Spleen (tissue), 11 donors: ENCODE measurements around the gene GKN1. TPM values are rescaled to one million over a fixed set of nuclear protein-coding genes. Genes with fewer than 3 reads are reported as not detected.

Experiments
- DNase-seq: peaks from one replicate; pipeline ENCODE4 v3.0.0-alpha.2; 2020
- H3K27ac ChIP-seq, 8 donors: fragments of 200-600 bp; sonication (generic) in 7 of 8; 1 replicate in 4 of 8; 2 replicates in 4 of 8; pipeline versions ENCODE4 v1.5.0 to v1.8.0; 2016 to 2021; ENCODE audit warnings: inconsistent platforms in 4 of 8, mild to moderate bottlenecking in 4 of 8, moderate library complexity in 1 of 8
- H3K27me3 ChIP-seq, 7 donors: fragments of 200-600 bp; sonication (generic) in 6 of 7; replicated peaks in 1 of 7; 1 replicate in 4 of 7; 2 replicates in 3 of 7; pipeline versions ENCODE4 v1.5.0 to v1.8.0; 2016 to 2021; ENCODE audit warnings: inconsistent platforms in 3 of 7, mild to moderate bottlenecking in 1 of 7
- H3K36me3 ChIP-seq, 6 donors: fragments of 200-600 bp; sonication (generic) in 5 of 6; 1 replicate in 4 of 6; 2 replicates in 2 of 6; pipeline versions ENCODE4 v1.5.0 to v1.8.0; 2016 to 2021; ENCODE audit warnings: inconsistent platforms in 2 of 6
- H3K4me1 ChIP-seq, 6 donors: fragments of 200-600 bp; sonication (generic) in 5 of 6; 1 replicate in 3 of 6; 2 replicates in 3 of 6; pipeline versions ENCODE4 v1.5.0 to v1.8.0; 2016 to 2021; ENCODE audit warnings: inconsistent platforms in 3 of 6
- H3K4me3 ChIP-seq, 8 donors: fragments of 200-600 bp; sonication (generic) in 7 of 8; 1 replicate in 4 of 8; 2 replicates in 4 of 8; pipeline versions ENCODE4 v1.5.0 to v1.8.0; 2016 to 2021; ENCODE audit warnings: inconsistent platforms in 4 of 8, mild to moderate bottlenecking in 4 of 8, moderate library complexity in 2 of 8
- H3K9me3 ChIP-seq, 8 donors: fragments of 200-600 bp; sonication (generic) in 7 of 8; 1 replicate in 4 of 8; 2 replicates in 4 of 8; pipeline versions ENCODE4 v1.5.0 to v1.8.0; 2016 to 2021; ENCODE audit warnings: inconsistent platforms in 4 of 8
- POLR2A ChIP-seq, 3 donors: fragments of 450-650 bp; IDR thresholded peaks; one replicate each; pipeline ENCODE4 v1.5.1; 2017; ENCODE audit warnings: antibody characterized with exemption in 3 of 3, mild to moderate bottlenecking in 1 of 3
- POLR2AphosphoS5 ChIP-seq, 3 donors: sonication (generic); formaldehyde crosslinking; IDR thresholded peaks; one replicate each; pipeline ENCODE4 v1.5.1; 2017; ENCODE audit warnings: antibody characterized with exemption in 3 of 3
- WGBS, 5 donors: extraction: QIAGEN DNeasy Blood & Tissue Kit in 3 of 5; methylation state at CpG; one replicate each; pipeline versions ENCODE4 v1.1.5 to v1.1.7; 2013 to 2018; 5-methylcytosine and 5-hydroxymethylcytosine counted together
- intact Hi-C: fragments of 100-400 bp; cut with DNase I; formaldehyde crosslinking; loops from one replicate; pipeline ENCODE4 v1.15.0; 2023; ENCODE audit warnings: low total_unique reads
- polyA plus RNA-seq, 3 donors: library from polyadenylated mRNA; stranded (reverse); fragments of 200-250 nt; gene quantifications; one replicate each; pipeline ENCODE4 v1.2.1, GENCODE V29; 2013
- total RNA-seq, 7 donors: library from RNA; depleted of rRNA in 3 of 7; stranded (reverse); fragments of >200 nt in 3 of 7; fragmentation: NEBNext Ultra II Directional in 4 of 7; extraction: Animal tissue kit (Norgen Biotek cat#: 25700) in 4 of 7; gene quantifications; one replicate each; pipeline versions ENCODE4 v1.1.0 to v1.2.1, GENCODE V29; 2016 to 2021
- TF ChIP-seq, protein P1 (sequence below), 11 experiments: fragments of 200-600 bp in 7 of 11; fragments of 450-650 bp in 4 of 11; sonication (generic) in 4 of 11; IDR thresholded peaks in 8 of 11; conservative IDR thresholded peaks in 3 of 11; 1 replicate in 7 of 11; 2 replicates in 4 of 11; pipeline versions ENCODE4 v1.4.0 to v1.8.0; 2016 to 2021; ENCODE audit warnings: antibody characterized with exemption in 11 of 11, inconsistent platforms in 4 of 11, mild to moderate bottlenecking in 1 of 11
- donor health status: healthy with polysubstance abuse.
- donor health status: DM: no; HTN: no; CAD: no; lungs with moderate emphysema.
- donor health status: DM: no; HTN: no; CAD: no.
- donor health status: Bipolar disorder and iron deficiency.
- donor health status: healthy.
- donor health status: DM: no; HTN: no; CAD: no.
- donor health status: DM: yes; HTN: yes; CAD: no.

Gene GKN1
- total and polyA plus RNA-seq, 10 donors: 0.28 TPM; not detected in 9

DNA sequence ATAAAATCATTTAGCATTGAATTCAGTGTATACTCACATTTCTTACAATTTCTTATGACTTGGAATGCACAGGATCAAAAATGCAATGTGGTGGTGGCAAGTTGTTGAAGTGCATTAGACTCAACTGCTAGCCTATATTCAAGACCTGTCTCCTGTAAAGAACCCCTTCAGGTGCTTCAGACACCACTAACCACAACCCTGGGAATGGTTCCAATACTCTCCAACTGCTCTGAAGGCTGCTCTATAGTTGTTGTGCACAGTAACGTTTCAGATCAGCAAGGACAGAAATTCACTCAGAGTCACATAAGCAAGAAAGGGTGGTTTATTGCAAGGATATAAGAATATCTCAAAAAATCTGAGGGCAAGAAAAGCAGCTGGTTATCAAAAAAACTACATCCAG is 6.5 kb downstream of the GKN1 start:
- intact Hi-C loops: no loop called here
- Histone ChIP-seq H3K4me1 (no peaks in the 10 kb centered on the region), H3K27me3 (peaks cover 0 to 12% (median 0%) of the 10 kb centered on the region in 7 donors), H3K4me3 (no peak overlapping the region), H3K36me3 (no peaks in the 10 kb centered on the region), H3K27ac (no peak overlapping the region), H3K9me3 (no peaks in the 10 kb centered on the region)
- WGBS, 5 donors: 11 to 42% (median 31%) methylated on average over 1 of the region's 1 CpG
- DNase-seq: no peak
- TF ChIP-seq POLR2A (IDR thresholded peaks at IDR 0.05) (no peak), POLR2AphosphoS5 (IDR thresholded peaks at IDR 0.05) (no peak)
- TF ChIP-seq, protein P1, sequence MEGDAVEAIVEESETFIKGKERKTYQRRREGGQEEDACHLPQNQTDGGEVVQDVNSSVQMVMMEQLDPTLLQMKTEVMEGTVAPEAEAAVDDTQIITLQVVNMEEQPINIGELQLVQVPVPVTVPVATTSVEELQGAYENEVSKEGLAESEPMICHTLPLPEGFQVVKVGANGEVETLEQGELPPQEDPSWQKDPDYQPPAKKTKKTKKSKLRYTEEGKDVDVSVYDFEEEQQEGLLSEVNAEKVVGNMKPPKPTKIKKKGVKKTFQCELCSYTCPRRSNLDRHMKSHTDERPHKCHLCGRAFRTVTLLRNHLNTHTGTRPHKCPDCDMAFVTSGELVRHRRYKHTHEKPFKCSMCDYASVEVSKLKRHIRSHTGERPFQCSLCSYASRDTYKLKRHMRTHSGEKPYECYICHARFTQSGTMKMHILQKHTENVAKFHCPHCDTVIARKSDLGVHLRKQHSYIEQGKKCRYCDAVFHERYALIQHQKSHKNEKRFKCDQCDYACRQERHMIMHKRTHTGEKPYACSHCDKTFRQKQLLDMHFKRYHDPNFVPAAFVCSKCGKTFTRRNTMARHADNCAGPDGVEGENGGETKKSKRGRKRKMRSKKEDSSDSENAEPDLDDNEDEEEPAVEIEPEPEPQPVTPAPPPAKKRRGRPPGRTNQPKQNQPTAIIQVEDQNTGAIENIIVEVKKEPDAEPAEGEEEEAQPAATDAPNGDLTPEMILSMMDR (IDR thresholded peaks at IDR 0.05 in 8 of 11, conservative IDR thresholded peaks at IDR 0.05 in 3 of 11): no peak

DNA sequence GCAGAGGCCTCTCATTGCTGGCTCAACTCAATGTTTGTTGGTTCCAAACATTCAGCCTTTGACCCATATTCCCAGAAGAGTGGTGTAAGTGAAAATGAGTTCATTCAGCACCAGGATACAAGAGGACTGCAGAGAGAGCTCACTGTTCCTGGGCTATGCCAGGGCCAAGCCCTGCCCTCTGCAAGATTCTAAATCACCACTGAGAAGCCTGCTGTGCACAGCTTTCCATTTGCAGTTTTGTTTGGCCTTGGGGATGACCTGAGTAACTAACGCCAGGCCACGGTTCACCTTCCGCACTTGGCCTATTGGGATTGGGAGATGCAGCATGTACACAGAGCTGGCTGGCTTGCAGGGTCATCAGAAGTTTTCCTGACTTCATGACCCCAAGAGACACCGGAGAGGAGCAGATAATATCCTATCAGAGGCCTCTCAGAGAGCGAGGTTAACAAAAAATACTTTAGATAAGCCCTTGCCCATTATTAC is 12.6 kb downstream of the GKN1 start:
- H3K27ac ChIP-seq: no peak overlapping the region
- 60 to 83% (median 79%) methylated on average over 5 of the region's 5 CpGs for WGBS, 5 donors

DNA sequence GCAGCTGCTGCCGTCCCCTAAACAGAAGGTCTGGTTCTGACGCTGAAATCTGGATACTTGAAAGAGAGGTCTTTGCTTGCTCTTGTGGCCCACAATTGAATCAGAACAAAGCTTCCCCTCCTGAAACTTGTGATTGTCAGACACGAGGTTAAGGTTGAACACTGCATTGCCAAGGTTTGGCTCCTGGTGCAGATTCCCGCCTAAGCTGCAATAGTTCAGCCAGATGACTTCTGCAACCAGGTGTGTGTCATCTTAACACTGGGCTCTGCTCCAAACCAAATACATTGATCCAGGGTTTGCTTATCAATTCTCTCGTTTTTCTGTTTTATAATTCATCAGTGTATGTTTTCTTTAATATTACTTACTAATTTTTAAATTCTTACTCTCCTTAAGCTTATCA is 14.6 kb downstream of the GKN1 start:
- intact Hi-C loops: no loop called here
- H3K27me3 ChIP-seq: no peaks in the 10 kb centered on the region
- no peak overlapping the region for H3K27ac ChIP-seq
- no peaks in the 10 kb centered on the region for H3K36me3 ChIP-seq
- H3K9me3 ChIP-seq: no peaks in the 10 kb centered on the region
- TF ChIP-seq, protein P1 (IDR thresholded peaks at IDR 0.05 in 8 of 11, conservative IDR thresholded peaks at IDR 0.05 in 3 of 11): no peak
- TF ChIP-seq POLR2AphosphoS5 (IDR thresholded peaks at IDR 0.05) (no peak), POLR2A (IDR thresholded peaks at IDR 0.05) (no peak)
- 64 to 82% (median 79%) methylated on average over 5 of the region's 5 CpGs for WGBS, 5 donors
- H3K4me3 ChIP-seq: no peak overlapping the region
- no peaks in the 10 kb centered on the region for H3K4me1 ChIP-seq
- DNase-seq: no peak

More for the DNA sequence above, 12.6 kb downstream of the GKN1 start:
- TF ChIP-seq, protein P1 (IDR thresholded peaks at IDR 0.05 in 8 of 11, conservative IDR thresholded peaks at IDR 0.05 in 3 of 11): no peak
- no peak for TF ChIP-seq POLR2A (IDR thresholded peaks at IDR 0.05)
- TF ChIP-seq POLR2AphosphoS5 (IDR thresholded peaks at IDR 0.05): no peak
- Histone ChIP-seq H3K9me3 (no peaks in the 10 kb centered on the region), H3K4me3 (no peak overlapping the region), H3K4me1 (no peaks in the 10 kb centered on the region), H3K27me3 (no peaks in the 10 kb centered on the region), H3K36me3 (no peaks in the 10 kb centered on the region)
- DNase-seq: no peak
- intact Hi-C loops: no loop called here

DNA sequence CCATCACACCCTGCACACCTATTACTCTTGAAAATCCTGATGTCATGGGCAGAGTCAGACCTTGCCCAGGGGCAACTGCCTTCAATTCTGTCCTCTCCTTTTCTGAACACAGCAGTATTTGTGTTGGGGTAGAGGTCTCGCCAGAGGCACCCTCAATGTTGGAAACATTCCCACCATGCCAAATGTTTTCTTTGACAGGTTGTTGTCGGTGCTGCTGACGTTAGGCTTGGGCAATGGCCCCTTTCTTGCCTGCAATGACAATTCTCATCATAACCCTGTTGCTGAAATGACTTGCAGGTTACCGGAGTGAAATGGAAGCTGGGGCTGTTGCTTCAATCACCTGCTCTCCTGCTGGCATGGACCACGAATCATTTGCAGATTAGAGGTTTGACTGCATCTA is 17.9 kb downstream of the GKN1 start:
- Histone ChIP-seq H3K27ac (no peak overlapping the region), H3K27me3 (no peaks in the 10 kb centered on the region), H3K4me3 (no peak overlapping the region), H3K9me3 (no peaks in the 10 kb centered on the region), H3K4me1 (no peaks in the 10 kb centered on the region), H3K36me3 (no peaks in the 10 kb centered on the region)
- TF ChIP-seq, protein P1 (IDR thresholded peaks at IDR 0.05 in 8 of 11, conservative IDR thresholded peaks at IDR 0.05 in 3 of 11): no peak
- TF ChIP-seq POLR2A (IDR thresholded peaks at IDR 0.05): no peak
- no peak for TF ChIP-seq POLR2AphosphoS5 (IDR thresholded peaks at IDR 0.05)
- intact Hi-C loops: no loop called here
- no peak for DNase-seq
- WGBS, 5 donors: 78 to 96% (median 85%) methylated on average over 5 of the region's 5 CpGs
